ENCODE measurements around the gene MYO16.

Gene MYO16

DNA sequence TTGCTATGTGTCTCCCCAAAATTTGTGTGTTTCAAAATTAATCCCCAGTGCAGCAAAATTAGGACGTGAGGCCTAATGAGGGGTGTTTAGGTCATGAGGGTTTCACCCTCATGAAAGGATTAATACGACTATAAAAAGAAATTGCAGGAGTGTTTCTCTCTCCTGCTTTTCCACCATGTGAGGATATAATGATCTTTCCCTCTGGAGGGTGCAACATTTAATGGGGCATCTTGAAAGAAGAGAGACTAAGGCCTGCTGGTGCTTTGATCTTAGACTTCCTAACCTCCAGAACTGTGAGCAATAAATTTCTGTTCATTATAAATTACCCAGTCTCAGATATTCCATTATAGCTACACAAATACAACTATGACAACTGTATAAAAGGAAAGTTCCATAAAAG, 183.2 kb downstream of the MYO16 start:
- no peak for FAIRE-seq

DNA sequence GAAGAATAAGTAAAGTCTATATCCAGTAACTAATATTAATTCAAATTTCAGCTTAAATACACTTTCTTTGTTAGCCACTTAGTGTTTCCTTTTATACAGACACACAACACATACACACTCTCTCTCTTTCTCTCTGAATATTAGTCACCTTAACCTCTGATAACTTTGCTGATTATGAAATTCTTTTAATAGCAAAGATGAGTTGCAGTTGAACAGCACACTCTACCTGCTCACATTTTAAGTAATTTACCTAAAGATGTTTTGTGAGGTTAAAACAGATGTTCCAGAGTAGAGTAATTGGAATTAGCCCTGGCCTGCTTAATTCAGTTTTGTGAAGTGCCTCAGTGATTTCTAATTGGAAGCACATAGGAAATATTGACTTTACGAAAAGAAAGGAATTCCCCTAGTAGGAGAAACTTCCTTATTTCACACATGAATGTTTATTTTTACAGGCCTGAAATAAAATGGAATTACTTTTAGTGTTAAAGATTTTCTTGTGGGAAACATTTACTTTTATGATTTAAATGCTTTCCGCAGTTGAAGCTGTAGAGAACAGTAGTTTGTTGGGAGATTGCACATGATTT, 184.3 kb downstream of the MYO16 start:
- peak; percentile 47 for FAIRE-seq

DNA sequence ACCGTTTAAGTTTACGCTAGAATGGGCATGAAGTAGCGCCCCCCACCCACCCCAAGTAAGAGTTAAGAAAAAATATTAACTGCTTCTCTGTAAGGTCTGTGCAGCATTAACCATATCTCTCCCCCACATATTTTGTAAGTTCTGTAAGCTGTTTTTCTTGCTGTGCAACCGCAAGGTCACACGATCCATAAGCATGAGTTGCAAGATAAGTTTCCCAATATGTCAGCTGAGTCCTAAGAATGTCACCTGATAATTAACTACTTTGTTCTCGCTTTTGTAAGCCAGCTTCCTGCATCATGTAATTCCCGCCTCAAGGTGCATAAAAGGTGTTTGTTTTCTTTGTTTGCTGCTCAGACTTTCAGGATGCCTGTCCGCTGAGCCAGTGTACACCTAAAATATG, 187.0 kb downstream of the MYO16 start:
- no peak for FAIRE-seq

DNA sequence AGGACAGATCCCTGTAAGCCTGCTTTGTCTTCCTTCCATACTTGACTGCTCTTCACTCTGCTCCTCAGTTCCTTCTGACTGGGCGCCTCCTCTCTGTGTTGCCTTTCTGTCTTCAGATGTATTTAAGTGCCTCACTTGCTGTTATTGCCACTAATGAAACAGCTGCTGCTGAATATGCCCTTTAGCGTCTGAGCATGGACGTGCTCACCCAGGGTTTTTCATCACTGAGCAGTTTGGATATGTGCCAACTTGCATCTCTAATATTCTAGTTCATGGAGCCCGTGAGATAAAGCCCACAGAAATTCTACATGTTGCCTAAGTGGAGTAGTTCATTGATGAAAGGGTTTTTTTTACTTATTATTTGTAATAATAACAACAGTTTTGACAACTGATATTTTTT, 198.2 kb downstream of the MYO16 start:
- no peak for FAIRE-seq

DNA sequence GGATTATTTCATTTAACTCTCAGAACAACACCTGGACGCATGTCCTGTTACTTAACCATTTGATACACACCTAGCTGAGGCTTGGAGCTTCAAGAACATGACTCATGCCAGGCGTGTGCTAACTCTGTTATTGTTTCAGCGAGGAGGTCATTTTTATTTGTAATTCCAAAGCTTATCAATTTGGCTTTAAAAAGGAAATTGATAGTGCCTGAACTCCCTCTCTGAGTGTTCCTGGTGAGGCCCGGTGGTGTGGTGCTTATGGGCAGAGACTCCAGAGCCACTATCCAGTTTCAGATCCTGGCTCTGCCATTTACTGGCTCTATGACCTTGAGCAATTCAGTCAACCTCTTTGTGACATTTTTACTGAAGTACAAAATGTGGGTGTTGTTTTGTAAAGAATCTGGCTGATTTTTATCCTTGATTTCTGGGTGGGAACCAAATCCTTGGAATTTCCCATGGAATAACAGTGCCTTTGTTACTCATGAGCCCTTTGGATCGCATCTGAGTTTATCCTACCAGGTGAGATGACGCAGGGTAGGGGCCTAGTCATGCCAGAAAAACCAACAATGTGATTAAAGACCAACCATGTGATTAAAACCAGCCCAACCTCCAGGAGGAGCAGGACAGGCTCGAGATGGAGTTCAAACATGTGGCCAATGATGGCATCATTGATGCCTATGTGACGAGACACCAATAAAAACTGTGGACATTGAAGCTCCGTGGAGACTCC, 198.8 kb downstream of the MYO16 start:
- no peak for FAIRE-seq

GRCh38 chr13:108830916-108831315, 201.5 kb downstream of the MYO16 start:
- FAIRE-seq = no peak

DNA sequence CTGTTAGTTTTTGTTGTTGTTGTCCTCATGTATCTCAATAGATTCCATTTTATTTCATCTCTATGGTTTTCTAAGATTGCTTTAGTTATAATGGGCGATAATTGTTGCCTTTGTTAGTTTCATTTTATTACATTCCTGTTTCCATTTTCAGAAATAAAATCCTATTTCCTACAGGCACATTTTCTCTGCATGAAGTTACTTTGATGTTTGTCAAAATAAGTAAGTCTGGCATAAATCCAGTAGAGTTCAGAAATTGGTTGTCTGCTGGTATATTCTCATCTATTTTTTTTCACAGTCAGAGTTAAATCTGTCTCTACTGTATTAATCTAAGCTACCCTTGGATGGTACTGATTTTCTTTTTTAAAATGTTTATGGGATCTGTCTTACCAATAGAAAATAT, 204.1 kb downstream of the MYO16 start:
- no peak for FAIRE-seq

GRCh38 chr13:108834193-108834592, 204.8 kb downstream of the MYO16 start:
- FAIRE-seq = no peak

DNA sequence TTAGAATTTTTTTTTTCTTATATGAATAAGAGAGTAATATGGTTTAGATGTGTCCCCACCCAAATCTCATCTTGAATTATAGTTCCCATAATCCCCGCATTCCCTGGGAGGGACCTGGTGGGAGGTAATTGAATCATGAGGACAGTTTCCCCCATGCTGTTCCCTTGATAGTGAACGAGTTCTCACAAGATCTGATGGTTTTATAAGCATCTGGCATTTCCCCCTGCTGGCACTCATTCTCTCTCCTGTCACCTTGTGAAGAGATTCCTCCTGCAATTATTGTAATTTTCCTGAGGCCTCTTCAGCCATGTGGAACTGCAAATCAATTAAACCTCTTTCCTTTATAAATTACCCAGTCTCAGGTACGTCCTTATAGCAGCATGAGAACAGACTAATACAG, 205.7 kb downstream of the MYO16 start:
- no peak for FAIRE-seq

DNA sequence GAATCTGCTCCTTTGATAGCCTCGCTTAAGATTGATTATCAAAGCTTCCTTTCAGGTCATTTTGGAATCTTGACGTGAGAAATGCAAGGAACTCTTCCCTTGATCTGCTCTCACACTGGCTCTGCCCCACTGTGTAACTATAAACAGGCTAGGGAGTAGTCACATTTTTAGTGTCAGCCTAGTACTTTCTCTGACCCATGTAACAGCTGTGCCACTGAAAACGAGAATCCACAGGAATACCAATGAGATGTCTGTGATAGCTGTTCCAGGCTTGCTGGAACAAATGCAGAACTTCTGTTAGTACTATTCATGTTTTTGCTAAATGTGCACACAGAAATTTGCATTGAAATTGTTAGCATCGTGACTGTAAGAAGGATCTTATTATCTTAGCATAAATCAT, 221.3 kb downstream of the MYO16 start:
- no peak for FAIRE-seq

GRCh38 chr13:108851660-108852059, 222.2 kb downstream of the MYO16 start:
- no peak for FAIRE-seq

DNA sequence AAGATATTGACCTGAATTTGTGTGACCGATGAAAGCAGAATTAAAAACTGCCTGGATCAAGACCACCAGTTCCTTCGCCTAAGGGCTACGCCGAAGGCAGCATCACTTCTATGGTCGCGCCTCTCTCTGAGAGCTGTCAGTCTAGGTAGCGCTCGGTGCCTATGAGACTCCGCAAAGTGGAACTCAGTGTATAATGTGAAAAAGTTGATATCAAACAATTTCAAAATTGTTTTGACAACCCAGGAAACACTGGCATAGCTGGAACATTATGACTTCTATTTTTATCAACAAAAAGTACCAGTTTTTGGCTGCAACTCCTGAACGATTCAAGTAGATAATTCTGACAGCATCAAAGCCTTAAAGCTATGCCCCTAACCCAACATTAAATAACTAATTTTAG, 223.6 kb downstream of the MYO16 start:
- FAIRE-seq = no peak

GRCh38 chr13:108855737-108856387, 226.5 kb downstream of the MYO16 start:
- FAIRE-seq = no peak

DNA sequence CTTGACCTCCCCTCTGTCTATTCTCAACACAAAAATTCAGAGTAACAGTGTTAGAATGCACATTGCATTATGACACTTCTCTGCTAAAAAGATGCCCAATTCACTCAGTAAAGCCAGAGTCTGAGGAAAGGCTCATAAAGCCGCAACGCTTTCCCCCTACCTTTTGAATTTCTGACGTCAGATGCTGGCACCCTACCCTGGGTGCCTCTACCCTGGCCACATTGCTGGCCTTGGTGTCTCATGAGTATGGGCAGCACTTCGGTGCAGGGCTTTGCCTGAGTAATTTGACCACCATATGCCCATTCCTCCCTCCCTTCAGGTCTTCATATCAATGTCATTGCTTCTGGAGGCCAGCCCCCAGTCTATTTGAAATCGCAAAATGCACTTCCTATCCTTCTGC, 229.3 kb downstream of the MYO16 start:
- no peak for FAIRE-seq

DNA sequence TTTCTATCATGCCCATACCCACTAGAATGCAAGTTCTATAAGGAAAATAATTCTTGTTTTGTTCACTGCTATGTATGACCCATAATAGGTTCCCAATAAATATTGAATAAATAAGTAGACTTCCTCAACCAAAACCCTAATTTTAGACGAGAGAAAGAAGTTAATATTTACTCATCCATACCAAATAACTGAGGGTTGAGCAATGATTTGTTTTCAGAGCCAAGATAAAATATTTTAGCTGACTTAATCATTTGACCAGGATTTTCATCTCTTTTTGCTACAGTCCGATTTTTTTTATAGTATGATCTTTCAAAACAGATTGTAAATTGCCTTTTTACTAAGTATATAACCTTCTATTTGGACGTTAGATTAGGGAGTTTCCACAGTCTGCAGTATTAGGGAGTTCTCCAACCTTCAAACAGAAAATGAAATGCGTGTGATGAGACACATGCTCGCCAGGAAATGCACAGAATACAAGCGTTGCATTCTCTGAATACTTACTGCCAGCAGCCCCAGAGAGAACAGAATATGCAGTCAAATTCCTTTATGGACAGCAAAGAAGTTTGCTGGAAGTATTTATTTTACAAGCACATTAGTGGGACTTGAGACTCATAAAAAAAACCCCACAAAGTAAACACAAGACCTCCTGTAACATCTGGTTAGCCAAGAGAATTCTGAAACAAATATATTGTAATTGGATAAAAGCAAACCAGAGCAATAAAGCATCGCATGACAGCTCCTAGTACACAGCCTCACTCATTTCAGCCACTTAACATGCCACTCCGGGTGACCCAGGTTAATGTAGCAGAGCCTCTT, 230.0 kb downstream of the MYO16 start:
- no peak for FAIRE-seq

- FAIRE-seq = no peak
Observed at GRCh38 chr13:108860418-108860817, 231.0 kb downstream of the MYO16 start.

DNA sequence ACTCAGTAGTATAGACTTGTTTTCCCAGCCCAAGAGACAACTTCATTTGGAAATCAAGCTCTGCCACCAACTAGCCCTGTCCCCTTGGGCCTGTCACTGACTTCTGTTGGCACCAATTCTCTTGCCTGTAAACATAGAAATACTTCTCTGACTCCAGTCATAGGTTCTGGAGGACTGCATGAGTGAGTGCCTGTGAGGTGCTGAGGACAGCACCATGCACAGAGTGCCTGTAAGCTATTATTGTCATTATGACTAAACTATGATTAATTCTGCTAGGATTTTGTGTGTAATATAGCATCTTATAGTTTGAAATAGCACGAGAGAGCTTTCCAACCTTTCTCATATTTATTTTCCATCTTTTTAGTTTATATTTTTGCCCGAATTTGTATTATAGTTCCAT, 247.9 kb downstream of the MYO16 start:
- FAIRE-seq = no peak

GRCh38 chr13:108878732-108879131, 249.3 kb downstream of the MYO16 start:
- FAIRE-seq = no peak

- FAIRE-seq = no peak
Observed at GRCh38 chr13:108889324-108889984, 260.0 kb downstream of the MYO16 start.

GRCh38 chr13:108895220-108895704, 265.9 kb downstream of the MYO16 start:
- peak; percentile 93 for FAIRE-seq

DNA sequence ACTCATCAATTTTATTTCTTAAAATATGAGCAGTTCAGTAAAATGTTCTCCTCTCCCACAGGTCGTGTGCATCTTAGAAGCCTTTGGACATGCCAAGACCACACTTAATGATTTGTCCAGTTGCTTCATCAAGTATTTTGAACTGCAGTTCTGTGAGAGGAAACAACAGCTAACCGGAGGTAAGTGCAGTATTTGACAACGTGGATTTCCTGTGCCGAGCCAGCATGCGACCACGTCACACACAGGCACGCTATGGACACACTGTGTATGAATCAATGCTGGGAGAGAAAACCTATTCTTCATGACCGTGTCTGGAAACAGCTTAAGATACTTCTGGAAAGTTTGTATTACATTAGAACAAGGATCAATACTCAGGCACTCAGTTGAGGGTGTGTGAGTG, 268.5 kb downstream of the MYO16 start:
- FAIRE-seq = no peak

DNA sequence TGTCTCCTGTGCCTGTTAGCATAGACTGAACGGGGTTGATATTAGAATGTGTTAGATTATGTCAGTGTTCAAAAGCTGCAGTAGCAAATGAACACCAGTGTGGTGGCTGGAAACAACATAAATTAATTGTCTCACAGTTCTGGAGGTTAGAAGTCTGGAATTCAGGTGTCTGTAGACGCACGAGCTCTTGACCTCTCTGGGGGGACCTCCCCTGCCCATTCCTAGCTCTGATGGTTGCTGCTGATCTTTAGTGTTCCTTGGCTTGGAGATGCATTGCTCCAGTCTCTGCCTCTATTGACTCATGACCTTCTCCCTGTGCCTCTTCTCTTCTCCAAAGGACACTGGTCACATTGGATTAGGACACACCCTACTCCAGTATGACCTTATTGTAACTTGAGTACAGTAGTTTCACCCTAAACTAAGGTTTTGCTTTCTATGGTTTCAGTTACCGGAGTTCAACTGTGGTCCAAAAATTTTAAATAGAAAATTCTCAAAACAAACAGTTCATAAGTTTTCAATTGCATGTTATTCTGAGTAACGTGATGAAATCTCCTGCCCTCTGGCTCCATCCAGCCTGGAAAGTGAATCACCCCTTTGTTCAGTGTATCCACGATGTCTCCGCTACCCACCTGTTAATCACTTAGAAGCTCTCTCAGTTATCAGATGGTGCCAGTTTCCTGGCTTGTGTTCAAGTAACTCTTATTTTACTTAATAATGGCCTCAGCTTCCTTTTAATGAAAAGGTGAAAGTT, 273.2 kb downstream of the MYO16 start:
- FAIRE-seq = no peak
